ENCODE measurements around the gene RNF121.
A peak's percentile ranks its signal among the peaks of the same experiment; 100 is the strongest.

Gene RNF121

DNA sequence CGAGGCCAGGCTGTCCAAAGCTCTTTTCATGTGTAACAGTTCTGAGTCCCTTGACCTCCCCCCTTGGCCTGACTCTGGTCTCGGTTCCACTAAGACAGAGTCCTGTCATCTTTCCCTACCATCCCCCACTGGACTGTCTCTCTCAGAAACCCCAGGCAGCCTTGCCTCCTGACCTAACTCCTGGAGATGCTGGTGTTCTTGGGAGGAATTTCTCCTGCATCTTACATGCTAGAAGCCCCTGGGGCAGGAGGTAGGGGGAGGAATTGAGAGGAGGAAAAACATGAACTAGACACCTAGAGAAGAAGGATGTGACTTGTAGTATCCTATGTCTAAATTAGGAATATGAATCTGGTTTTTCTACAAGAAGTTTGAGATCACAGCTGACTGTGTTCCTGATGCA is 69.2 kb downstream of the RNF121 start:
- DNase-seq (ENCODE audit: low read depth): no peak
- TF ChIP-seq, protein P1, sequence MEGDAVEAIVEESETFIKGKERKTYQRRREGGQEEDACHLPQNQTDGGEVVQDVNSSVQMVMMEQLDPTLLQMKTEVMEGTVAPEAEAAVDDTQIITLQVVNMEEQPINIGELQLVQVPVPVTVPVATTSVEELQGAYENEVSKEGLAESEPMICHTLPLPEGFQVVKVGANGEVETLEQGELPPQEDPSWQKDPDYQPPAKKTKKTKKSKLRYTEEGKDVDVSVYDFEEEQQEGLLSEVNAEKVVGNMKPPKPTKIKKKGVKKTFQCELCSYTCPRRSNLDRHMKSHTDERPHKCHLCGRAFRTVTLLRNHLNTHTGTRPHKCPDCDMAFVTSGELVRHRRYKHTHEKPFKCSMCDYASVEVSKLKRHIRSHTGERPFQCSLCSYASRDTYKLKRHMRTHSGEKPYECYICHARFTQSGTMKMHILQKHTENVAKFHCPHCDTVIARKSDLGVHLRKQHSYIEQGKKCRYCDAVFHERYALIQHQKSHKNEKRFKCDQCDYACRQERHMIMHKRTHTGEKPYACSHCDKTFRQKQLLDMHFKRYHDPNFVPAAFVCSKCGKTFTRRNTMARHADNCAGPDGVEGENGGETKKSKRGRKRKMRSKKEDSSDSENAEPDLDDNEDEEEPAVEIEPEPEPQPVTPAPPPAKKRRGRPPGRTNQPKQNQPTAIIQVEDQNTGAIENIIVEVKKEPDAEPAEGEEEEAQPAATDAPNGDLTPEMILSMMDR (IDR thresholded peaks at IDR 0.05; ENCODE audit: low read depth, low read length, missing control alignments): no peak
- H3K4me3 ChIP-seq (ENCODE audit: low read depth, low read length): no peak overlapping the region

DNA sequence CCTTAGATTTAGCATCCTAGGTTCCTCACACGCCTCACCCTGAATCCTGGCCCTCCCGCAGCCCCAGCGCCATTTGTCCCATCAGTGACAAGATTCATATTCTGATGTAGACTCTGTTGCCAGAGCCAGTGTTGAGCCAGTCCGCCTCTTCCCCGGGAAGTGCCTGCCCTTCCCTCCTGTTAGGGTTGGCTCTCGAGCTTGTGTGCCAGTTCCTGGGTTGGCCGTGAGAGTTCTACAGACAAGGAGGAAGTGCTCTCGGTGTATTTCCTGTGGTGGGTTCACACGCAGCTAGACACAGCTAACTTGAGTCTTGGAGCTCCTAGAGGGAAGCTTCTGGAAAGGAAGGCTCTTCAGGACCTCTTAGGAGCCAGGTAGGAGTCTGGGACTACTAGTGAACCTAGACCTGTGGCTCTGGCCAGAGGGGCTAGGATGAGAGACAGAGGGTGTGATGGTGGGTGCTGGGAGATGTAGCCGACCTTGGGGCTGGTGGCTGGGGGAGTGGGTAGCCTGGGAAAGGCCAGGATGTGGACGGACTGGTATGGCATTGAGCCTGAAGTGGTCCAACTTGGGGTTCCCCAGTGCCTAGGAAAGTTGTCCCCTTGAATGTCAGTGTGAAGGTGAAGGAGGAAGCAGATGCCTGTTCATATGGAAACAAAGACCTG is 69.9 kb downstream of the RNF121 start, which contains the start of gene IL18BP:
TSS of gene IL18BP (plus strand) at position 261 of the 662 bp plus-strand sequence. CDS start 1,076 bp downstream, outside the sequence.
- TF ChIP-seq, protein P1 (IDR thresholded peaks at IDR 0.05; ENCODE audit: low read depth, low read length, missing control alignments): no peak
- peak within 1 kb of the TSS; percentile 38 for H3K4me3 ChIP-seq (ENCODE audit: low read depth, low read length)
- DNase-seq (ENCODE audit: low read depth): no peak

- DNase-seq (ENCODE audit: low read depth): no peak
- no peak overlapping the region; the same call in 1 of the 2 replicates for H3K4me3 ChIP-seq (ENCODE audit: low read depth, low read length)
- TF ChIP-seq, protein P1 (IDR thresholded peaks at IDR 0.05; ENCODE audit: low read depth, low read length, missing control alignments): no peak
These were observed 70.5 kb downstream of the RNF121 start for GRCh38 chr11:71999362-71999761.

DNA sequence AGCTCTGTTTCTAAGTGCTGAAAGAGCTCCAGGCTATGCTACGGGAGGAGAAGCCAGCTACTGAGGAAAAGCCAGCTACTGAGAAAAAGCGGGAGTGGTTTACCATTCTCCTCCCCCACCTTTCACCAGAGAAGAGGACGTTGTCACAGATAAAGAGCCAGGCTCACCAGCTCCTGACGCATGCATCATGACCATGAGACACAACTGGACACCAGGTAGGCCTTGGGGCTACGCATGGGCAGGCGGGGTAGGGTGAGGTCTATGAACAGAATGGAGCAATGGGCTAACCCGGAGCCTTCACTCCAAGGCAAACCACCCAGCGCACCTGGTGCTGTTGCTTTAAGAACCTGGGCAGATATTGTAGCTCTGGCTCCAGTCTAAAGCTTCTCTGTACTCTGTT is 71.0 kb downstream of the RNF121 start:
- DNase-seq (ENCODE audit: low read depth): no peak
- TF ChIP-seq, protein P1 (IDR thresholded peaks at IDR 0.05; ENCODE audit: low read depth, low read length, missing control alignments): no peak
- no peak overlapping the region; the same call in 1 of the 2 replicates for H3K4me3 ChIP-seq (ENCODE audit: low read depth, low read length)

GRCh38 chr11:72000202-72000867 is 71.5 kb downstream of the RNF121 start:
- no peak overlapping the region for H3K4me3 ChIP-seq (ENCODE audit: low read depth, low read length)
- DNase-seq (ENCODE audit: low read depth): no peak
- TF ChIP-seq, protein P1 (IDR thresholded peaks at IDR 0.05; ENCODE audit: low read depth, low read length, missing control alignments): no peak

DNA sequence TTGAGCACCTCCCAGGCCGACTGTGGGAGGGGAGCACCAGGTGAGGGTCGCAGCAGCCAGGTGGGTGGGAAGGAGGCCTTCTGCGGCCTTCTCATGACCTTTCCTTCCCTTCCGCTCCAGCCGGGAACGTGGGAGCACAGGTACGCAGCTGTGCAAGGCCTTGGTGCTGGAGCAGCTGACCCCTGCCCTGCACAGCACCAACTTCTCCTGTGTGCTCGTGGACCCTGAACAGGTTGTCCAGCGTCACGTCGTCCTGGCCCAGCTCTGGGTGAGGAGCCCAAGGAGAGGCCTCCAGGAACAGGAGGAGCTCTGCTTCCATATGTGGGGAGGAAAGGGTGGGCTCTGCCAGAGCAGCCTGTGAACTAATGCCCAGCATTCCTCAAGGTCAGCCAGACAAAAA is 72.4 kb downstream of the RNF121 start:
- TF ChIP-seq, protein P1 (IDR thresholded peaks at IDR 0.05; ENCODE audit: low read depth, low read length, missing control alignments): no peak
- DNase-seq (ENCODE audit: low read depth): no peak
- no peak overlapping the region for H3K4me3 ChIP-seq (ENCODE audit: low read depth, low read length)
